ENCODE measurements around the gene E2F1. TPM values are rescaled to one million over a fixed set of nuclear protein-coding genes. Genes with fewer than 3 reads are reported as not detected.
A peak's percentile ranks its signal among the peaks of the same experiment; 100 is the strongest.

Gene E2F1
- under 1 TPM in 4 of 6 donors, not detected in 2; 0.16 to 0.78 (median 0.27) TPM for polyA plus RNA-seq (ENCODE audit: low read depth in 6 of 6)

GRCh38 chr20:33686100-33686983, at the start of gene E2F1:
E2F1 (minus strand) TSS chr20:33686385; CDS start chr20:33686264, 121 bp downstream.
- ATAC-seq (ENCODE audit: low read depth in 2 of 2) (peak; percentile 94 to 96), DNase-seq (peak; percentile 94)
- H3K4me1 Mint-ChIP-seq: peaks cover 18 to 20% (median 19%) of the 10 kb centered on the region in 3 donors
- H3K9me3 Mint-ChIP-seq: no peaks in the 10 kb centered on the region
- peak within 1 kb of the TSS; percentile 16 to 94 (median 80) for H3K27ac Mint-ChIP-seq
- no peaks in the 10 kb centered on the region for H3K36me3 Mint-ChIP-seq
- H3K27me3 Mint-ChIP-seq: no peaks in the 10 kb centered on the region
- H3K4me3 Mint-ChIP-seq: peak within 1 kb of the TSS; percentile 80 to 93 (median 87)

GRCh38 chr20:33733654-33734576, 47.7 kb upstream of the E2F1 start:
- H3K36me3 Mint-ChIP-seq: peaks cover 5 to 15% of the 10 kb centered on the region in 2 donors
- peak; percentile 37 for DNase-seq
- peak overlapping the region; percentile 63 to 95 (median 90) for H3K4me3 Mint-ChIP-seq
- peak overlapping the region; percentile 11 to 96 (median 86) for H3K27ac Mint-ChIP-seq
- peaks cover 5 to 21% (median 14%) of the 10 kb centered on the region in 7 donors for H3K9me3 Mint-ChIP-seq
- ATAC-seq (ENCODE audit: low read depth in 2 of 2): no peak
- no peaks in the 10 kb centered on the region for H3K27me3 Mint-ChIP-seq
- peaks cover 28 to 38% (median 34%) of the 10 kb centered on the region in 3 donors for H3K4me1 Mint-ChIP-seq

GRCh38 chr20:33732166-33732970, 46.2 kb upstream of the E2F1 start:
- DNase-seq: no peak
- H3K27ac Mint-ChIP-seq: peak overlapping the region in 5 of 6 donors; percentile 39 to 94 (median 87)

GRCh38 chr20:33731693-33732165, 45.5 kb upstream of the E2F1 start, which contains the start of gene ZNF341:
ZNF341 (plus strand) TSS chr20:33731996; CDS start chr20:33732022, 26 bp downstream.
- Mint-ChIP-seq H3K27ac (peak within 1 kb of the TSS; percentile 81 to 96 (median 95)), H3K9me3 (peaks cover 2 to 13% (median 10%) of the 10 kb centered on the region in 7 donors), H3K4me3 (peak within 1 kb of the TSS; percentile 63 to 95 (median 90)), H3K36me3 (peaks cover 2 to 10% of the 10 kb centered on the region in 2 donors), H3K4me1 (peaks cover 25 to 33% (median 31%) of the 10 kb centered on the region in 3 donors), H3K27me3 (no peaks in the 10 kb centered on the region)
- DNase-seq (peak; percentile 89), ATAC-seq (ENCODE audit: low read depth in 2 of 2) (peak; percentile 68 to 70)

More at GRCh38 chr20:33732166-33732970, 46.2 kb upstream of the E2F1 start:
- Mint-ChIP-seq H3K4me1 (peaks cover 23 to 33% (median 31%) of the 10 kb centered on the region in 3 donors), H3K9me3 (peaks cover 5 to 18% (median 14%) of the 10 kb centered on the region in 7 donors), H3K4me3 (peak overlapping the region; percentile 63 to 95 (median 90)), H3K27me3 (no peaks in the 10 kb centered on the region), H3K36me3 (peaks cover 5 to 15% of the 10 kb centered on the region in 2 donors)
- peak; percentile 59 to 68 for ATAC-seq (ENCODE audit: low read depth in 2 of 2)

GRCh38 chr20:33730946-33731692, 44.9 kb upstream of the E2F1 start:
- H3K27me3 Mint-ChIP-seq: no peaks in the 10 kb centered on the region
- ATAC-seq (ENCODE audit: low read depth in 2 of 2) (no peak), DNase-seq (no peak)
- peaks cover 0 to 4% of the 10 kb centered on the region in 2 donors for H3K36me3 Mint-ChIP-seq
- H3K4me1 Mint-ChIP-seq: peaks cover 26 to 33% (median 31%) of the 10 kb centered on the region in 3 donors
- peak overlapping the region; percentile 73 to 96 (median 92) for H3K27ac Mint-ChIP-seq
- H3K4me3 Mint-ChIP-seq: peak overlapping the region; percentile 63 to 94 (median 90)
- peaks cover 0 to 8% (median 5%) of the 10 kb centered on the region in 7 donors for H3K9me3 Mint-ChIP-seq

GRCh38 chr20:33729101-33729500, 42.9 kb upstream of the E2F1 start:
- ATAC-seq (ENCODE audit: low read depth in 2 of 2) (no peak), DNase-seq (no peak)
- H3K27ac Mint-ChIP-seq: peak overlapping the region in 1 of 6 donors; percentile 63
- peaks cover 22 to 28% (median 23%) of the 10 kb centered on the region in 3 donors for H3K4me1 Mint-ChIP-seq
- no peaks in the 10 kb centered on the region for H3K36me3 Mint-ChIP-seq
- peaks cover 0 to 5% (median 0%) of the 10 kb centered on the region in 7 donors for H3K9me3 Mint-ChIP-seq
- H3K4me3 Mint-ChIP-seq: no peak overlapping the region
- no peaks in the 10 kb centered on the region for H3K27me3 Mint-ChIP-seq

GRCh38 chr20:33728463-33728862, 42.3 kb upstream of the E2F1 start:
- no peak for ATAC-seq (ENCODE audit: low read depth in 2 of 2)
- DNase-seq: no peak
- no peaks in the 10 kb centered on the region for H3K36me3 Mint-ChIP-seq
- H3K27ac Mint-ChIP-seq: peak overlapping the region in 3 of 6 donors; percentile 5 to 62 (median 26)
- no peaks in the 10 kb centered on the region for H3K9me3 Mint-ChIP-seq
- no peaks in the 10 kb centered on the region for H3K27me3 Mint-ChIP-seq
- peak overlapping the region in 1 of 8 donors; percentile 35 for H3K4me3 Mint-ChIP-seq
- H3K4me1 Mint-ChIP-seq: peaks cover 15 to 21% (median 16%) of the 10 kb centered on the region in 3 donors

GRCh38 chr20:33727806-33728205, 41.6 kb upstream of the E2F1 start:
- H3K4me3 Mint-ChIP-seq: no peak overlapping the region

GRCh38 chr20:33727115-33727479, 40.9 kb upstream of the E2F1 start:
- DNase-seq (no peak), ATAC-seq (ENCODE audit: low read depth in 2 of 2) (no peak)
- H3K4me1 Mint-ChIP-seq: peaks cover 6 to 12% (median 11%) of the 10 kb centered on the region in 3 donors
- peak overlapping the region in 2 of 6 donors; percentile 13 to 58 for H3K27ac Mint-ChIP-seq
- no peaks in the 10 kb centered on the region for H3K27me3 Mint-ChIP-seq
- H3K4me3 Mint-ChIP-seq: peak overlapping the region in 1 of 8 donors; percentile 12
- no peaks in the 10 kb centered on the region for H3K36me3 Mint-ChIP-seq
- no peaks in the 10 kb centered on the region for H3K9me3 Mint-ChIP-seq

More at GRCh38 chr20:33727806-33728205, 41.6 kb upstream of the E2F1 start:
- Mint-ChIP-seq H3K9me3 (no peaks in the 10 kb centered on the region), H3K36me3 (no peaks in the 10 kb centered on the region), H3K4me1 (peaks cover 10 to 16% (median 14%) of the 10 kb centered on the region in 3 donors), H3K27me3 (no peaks in the 10 kb centered on the region), H3K27ac (no peak overlapping the region)
- DNase-seq (no peak), ATAC-seq (ENCODE audit: low read depth in 2 of 2) (no peak)

GRCh38 chr20:33725607-33726264, 39.6 kb upstream of the E2F1 start:
- no peak overlapping the region for H3K27ac Mint-ChIP-seq
- peak overlapping the region in 1 of 8 donors; percentile 36 for H3K4me3 Mint-ChIP-seq
- no peaks in the 10 kb centered on the region for H3K36me3 Mint-ChIP-seq
- DNase-seq (no peak), ATAC-seq (ENCODE audit: low read depth in 2 of 2) (no peak)
- H3K9me3 Mint-ChIP-seq: peaks cover 0 to 2% (median 0%) of the 10 kb centered on the region in 7 donors
- no peaks in the 10 kb centered on the region for H3K27me3 Mint-ChIP-seq
- peaks cover 5 to 7% (median 6%) of the 10 kb centered on the region in 3 donors for H3K4me1 Mint-ChIP-seq

GRCh38 chr20:33724439-33725094, 38.4 kb upstream of the E2F1 start:
- no peaks in the 10 kb centered on the region for H3K27me3 Mint-ChIP-seq
- ATAC-seq (ENCODE audit: low read depth in 2 of 2) (no peak), DNase-seq (no peak)
- H3K9me3 Mint-ChIP-seq: peaks cover 0 to 4% (median 0%) of the 10 kb centered on the region in 7 donors
- H3K36me3 Mint-ChIP-seq: no peaks in the 10 kb centered on the region
- no peak overlapping the region for H3K27ac Mint-ChIP-seq
- H3K4me3 Mint-ChIP-seq: no peak overlapping the region
- H3K4me1 Mint-ChIP-seq: peaks cover 12 to 15% (median 15%) of the 10 kb centered on the region in 3 donors
